Diencephalon (tissue), 1 donor: ENCODE measurements around the gene LRP4. TPM values are rescaled to one million over a fixed set of nuclear protein-coding genes. Genes with fewer than 3 reads are reported as not detected.

Source experiments
- total RNA-seq: library from RNA; depleted of rRNA; stranded (reverse); fragments of >200 nt; gene quantifications from one replicate; pipeline ENCODE4 v1.2.3, GENCODE V29; 2014

The LRP4 gene
- total RNA-seq: 8.8 TPM

DNA sequence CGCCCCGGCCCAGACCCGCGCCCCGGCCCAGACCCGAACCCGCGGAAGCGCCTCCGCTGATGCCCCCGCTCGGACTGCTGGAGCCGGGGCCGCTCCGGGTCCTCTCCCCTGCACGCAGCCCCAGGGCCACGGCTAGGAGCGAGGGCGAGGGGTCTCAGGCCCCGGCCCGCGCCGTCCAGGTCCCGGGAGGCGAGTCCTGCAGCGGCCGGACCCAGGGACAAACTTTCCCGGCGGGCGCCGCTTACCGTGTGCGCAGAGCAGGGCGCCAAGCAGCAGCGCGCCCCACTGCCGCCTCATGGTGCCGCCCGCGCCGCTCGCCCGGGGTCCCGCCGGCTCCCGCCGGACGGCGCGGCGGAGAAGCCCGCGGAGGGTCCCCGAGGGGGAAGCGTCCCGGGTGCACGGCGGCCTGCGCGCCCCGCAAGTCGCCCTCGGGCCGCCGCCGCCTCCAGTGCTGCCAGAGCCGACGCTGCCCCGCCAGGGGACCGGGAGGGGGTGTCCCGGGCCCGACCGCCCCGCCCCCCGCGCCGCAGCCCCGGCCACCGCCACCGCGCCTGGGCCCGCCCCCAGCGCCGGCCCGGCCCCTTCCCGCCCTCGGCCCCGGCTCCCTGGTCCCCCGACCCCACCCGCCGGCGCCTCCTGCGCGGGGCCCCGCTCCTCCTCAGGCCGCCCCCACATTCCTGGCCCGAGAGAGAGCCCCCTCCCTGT is at the start of gene LRP4:
Gene LRP4, minus strand, starts transcription at position 468 of the 705 bp plus-strand sequence. Its CDS starts 171 bp downstream, at position 297.

GRCh38 chr11:46936138-46937110 is 18.1 kb upstream of the LRP4 start, which contains the start of gene CSTPP1:
Gene CSTPP1 (plus strand): TSS chr11:46936761. CDS start chr11:46936806, 45 bp downstream.

DNA sequence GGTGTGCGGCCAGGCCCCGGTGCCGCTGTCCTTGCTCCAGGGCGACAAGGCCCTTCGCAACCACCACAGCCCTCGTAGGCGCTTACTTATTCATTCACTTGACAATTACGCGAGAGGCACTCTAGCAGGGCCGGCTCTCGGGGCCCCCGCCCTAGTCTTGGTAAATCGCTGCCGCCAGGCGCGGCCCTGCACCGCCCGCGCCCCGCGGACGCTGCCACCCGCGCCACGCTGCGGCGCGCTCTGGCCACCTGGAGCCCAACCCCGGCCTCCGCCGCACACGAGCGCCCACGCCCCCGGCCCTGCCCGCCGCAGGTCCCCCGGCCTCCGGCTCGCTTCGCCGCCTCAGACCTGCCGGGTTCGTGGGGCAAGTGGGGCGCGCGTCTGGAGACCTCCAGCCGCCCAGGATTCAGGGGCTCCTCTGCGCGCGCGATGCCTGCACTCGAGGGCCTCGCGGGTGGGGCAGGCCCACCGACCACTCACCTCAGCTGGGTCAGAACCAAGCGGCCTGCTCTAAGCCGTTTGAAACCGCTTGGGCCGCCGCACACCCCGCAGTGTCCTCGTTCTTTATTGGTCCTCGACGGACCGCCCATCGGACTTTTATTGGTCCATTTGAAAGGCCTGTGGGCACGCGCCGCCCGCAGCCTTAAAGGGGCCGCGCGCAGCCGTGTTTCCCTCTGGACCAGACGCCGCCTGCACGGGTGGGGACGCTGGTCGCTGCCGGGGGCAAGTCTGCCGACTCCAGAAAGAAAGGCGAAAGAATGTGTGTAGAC is 72.4 kb downstream of the LRP4 start, which contains the start of gene CKAP5:
Gene CKAP5, minus strand, starts transcription at position 541 of the 770 bp plus-strand sequence. CDS start 25,049 bp downstream, outside the sequence.

Other genes with a start within 250 kb of the LRP4 start
- gene ARHGAP1, start 217.9 kb downstream of the LRP4 start, total RNA-seq: 21.5 TPM
- 3.7 TPM for gene ZNF408, start 217.5 kb downstream of the LRP4 start, total RNA-seq
- gene F2, start 199.3 kb downstream of the LRP4 start, total RNA-seq: not detected
- 190 TPM for gene CKAP5, start 72.3 kb downstream of the LRP4 start, total RNA-seq
- gene CSTPP1, start 18.2 kb upstream of the LRP4 start, total RNA-seq: 78.7 TPM